Measurements from ENCODE around the gene PRKG1.

The PRKG1 gene

DNA sequence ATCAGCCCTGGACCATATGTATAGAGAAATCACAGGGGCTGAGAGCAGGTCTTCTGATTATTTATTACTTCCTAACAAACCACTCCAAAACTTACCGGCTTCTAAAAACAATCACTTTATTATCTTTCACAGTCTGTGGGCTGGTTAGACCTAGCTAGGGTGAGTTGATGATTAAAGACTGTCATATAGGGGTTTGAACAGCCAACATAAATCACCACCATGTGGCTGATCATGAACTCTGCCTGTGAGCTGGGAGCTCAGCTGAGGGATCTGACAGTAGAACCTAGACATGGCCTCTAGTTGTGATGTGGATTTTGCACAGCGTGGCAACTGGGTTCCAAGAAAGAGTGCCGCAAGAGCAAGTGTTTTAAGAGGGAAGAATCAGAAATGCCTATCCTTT, 319.8 kb downstream of the PRKG1 start:
- 100% methylated on average over 1 of the region's 3 CpGs for WGBS (ENCODE audit: insufficient coverage, insufficient read length)

DNA sequence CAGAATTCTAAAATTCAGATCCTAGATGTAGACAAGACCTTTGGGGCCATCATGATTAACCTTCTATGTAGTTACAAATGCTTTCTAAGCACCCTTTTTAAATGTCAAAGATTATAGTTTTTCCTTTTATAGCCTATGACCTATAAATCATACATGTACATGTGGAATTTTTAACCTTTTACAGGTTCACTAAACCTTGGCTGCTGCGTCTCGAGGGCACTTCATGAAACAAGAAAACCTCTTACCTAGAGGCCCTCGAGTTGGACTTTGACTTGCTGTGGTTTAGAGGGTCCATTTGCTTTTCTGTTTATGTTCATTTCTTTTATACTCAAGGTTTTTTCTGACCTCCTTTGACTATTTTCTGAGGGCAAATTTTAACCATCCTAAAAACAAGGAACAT, 323.0 kb downstream of the PRKG1 start:
- Histone ChIP-seq H3K9me3 (ENCODE audit: control insufficient read depth, insufficient read depth, low read length) (no peaks in the 10 kb centered on the region), H3K4me3 (ENCODE audit: low read length) (no peak overlapping the region), H3K4me1 (ENCODE audit: control insufficient read depth, insufficient read depth, low read length) (no peaks in the 10 kb centered on the region), H3K27ac (ENCODE audit: low read length) (no peak overlapping the region), H3K36me3 (ENCODE audit: control insufficient read depth, insufficient read depth, low read length) (no peaks in the 10 kb centered on the region), H3K27me3 (ENCODE audit: control insufficient read depth, insufficient read depth, low read length) (no peaks in the 10 kb centered on the region)
- no peak for DNase-seq (ENCODE audit: low read depth, low spot score)
- WGBS (ENCODE audit: insufficient coverage, insufficient read length): no CpG with 5 or more reads among the region's 3 CpGs

More for the DNA sequence above, 319.8 kb downstream of the PRKG1 start:
- no peaks in the 10 kb centered on the region for H3K27me3 ChIP-seq (ENCODE audit: control insufficient read depth, insufficient read depth, low read length)
- H3K4me1 ChIP-seq (ENCODE audit: control insufficient read depth, insufficient read depth, low read length): no peaks in the 10 kb centered on the region
- no peaks in the 10 kb centered on the region for H3K9me3 ChIP-seq (ENCODE audit: control insufficient read depth, insufficient read depth, low read length)
- H3K4me3 ChIP-seq (ENCODE audit: low read length): no peak overlapping the region
- no peak overlapping the region for H3K27ac ChIP-seq (ENCODE audit: low read length)
- no peaks in the 10 kb centered on the region for H3K36me3 ChIP-seq (ENCODE audit: control insufficient read depth, insufficient read depth, low read length)
- DNase-seq (ENCODE audit: low read depth, low spot score): no peak

DNA sequence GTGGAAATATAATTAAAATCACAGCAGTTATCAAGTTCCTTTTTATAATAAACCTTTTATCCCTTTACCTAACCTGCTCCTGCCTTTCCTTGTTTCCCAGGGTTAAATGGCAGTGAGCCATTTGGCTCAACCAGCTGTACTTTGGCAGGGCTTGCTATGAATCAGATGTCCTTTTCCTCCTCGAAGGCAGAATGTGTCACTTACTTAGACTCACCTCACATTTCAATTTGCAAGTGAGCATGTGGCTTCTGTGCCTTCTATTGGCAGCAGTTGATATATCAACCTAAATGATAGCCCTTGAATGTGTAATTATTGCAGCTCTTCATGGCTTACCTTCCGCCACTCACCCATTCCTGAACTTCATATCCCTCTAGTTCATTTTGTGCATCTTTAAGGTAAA, 323.4 kb downstream of the PRKG1 start:
- no CpG with 5 or more reads among the region's 2 CpGs for WGBS (ENCODE audit: insufficient coverage, insufficient read length)
- Histone ChIP-seq H3K4me1 (ENCODE audit: control insufficient read depth, insufficient read depth, low read length) (no peaks in the 10 kb centered on the region), H3K4me3 (ENCODE audit: low read length) (no peak overlapping the region), H3K27ac (ENCODE audit: low read length) (no peak overlapping the region), H3K36me3 (ENCODE audit: control insufficient read depth, insufficient read depth, low read length) (no peaks in the 10 kb centered on the region), H3K27me3 (ENCODE audit: control insufficient read depth, insufficient read depth, low read length) (no peaks in the 10 kb centered on the region), H3K9me3 (ENCODE audit: control insufficient read depth, insufficient read depth, low read length) (no peaks in the 10 kb centered on the region)
- DNase-seq (ENCODE audit: low read depth, low spot score): no peak

DNA sequence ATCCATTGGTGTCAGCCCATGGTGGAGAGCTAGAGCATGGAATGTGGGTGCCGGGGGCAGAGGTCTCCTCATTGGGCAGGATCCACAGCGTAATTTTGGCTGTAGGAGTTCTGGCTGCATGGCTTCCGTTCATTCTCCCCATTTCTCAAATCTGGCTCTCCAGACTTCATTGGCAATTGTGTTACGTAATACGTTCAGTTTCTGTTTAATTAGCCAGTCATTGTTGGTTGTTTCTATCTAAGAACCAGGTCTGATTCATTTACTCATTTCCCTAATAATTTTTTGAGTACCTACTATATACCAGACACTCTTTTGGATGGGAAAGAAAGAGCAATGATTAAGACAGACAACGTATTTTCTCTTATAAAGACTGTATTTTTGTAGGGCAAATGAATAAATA, 325.6 kb downstream of the PRKG1 start:
- Histone ChIP-seq H3K4me3 (ENCODE audit: low read length) (no peak overlapping the region), H3K27me3 (ENCODE audit: control insufficient read depth, insufficient read depth, low read length) (no peaks in the 10 kb centered on the region), H3K4me1 (ENCODE audit: control insufficient read depth, insufficient read depth, low read length) (no peaks in the 10 kb centered on the region), H3K36me3 (ENCODE audit: control insufficient read depth, insufficient read depth, low read length) (no peaks in the 10 kb centered on the region), H3K27ac (ENCODE audit: low read length) (no peak overlapping the region), H3K9me3 (ENCODE audit: control insufficient read depth, insufficient read depth, low read length) (no peaks in the 10 kb centered on the region)
- WGBS (ENCODE audit: insufficient coverage, insufficient read length): no CpG with 5 or more reads among the region's 6 CpGs
- DNase-seq (ENCODE audit: low read depth, low spot score): no peak

DNA sequence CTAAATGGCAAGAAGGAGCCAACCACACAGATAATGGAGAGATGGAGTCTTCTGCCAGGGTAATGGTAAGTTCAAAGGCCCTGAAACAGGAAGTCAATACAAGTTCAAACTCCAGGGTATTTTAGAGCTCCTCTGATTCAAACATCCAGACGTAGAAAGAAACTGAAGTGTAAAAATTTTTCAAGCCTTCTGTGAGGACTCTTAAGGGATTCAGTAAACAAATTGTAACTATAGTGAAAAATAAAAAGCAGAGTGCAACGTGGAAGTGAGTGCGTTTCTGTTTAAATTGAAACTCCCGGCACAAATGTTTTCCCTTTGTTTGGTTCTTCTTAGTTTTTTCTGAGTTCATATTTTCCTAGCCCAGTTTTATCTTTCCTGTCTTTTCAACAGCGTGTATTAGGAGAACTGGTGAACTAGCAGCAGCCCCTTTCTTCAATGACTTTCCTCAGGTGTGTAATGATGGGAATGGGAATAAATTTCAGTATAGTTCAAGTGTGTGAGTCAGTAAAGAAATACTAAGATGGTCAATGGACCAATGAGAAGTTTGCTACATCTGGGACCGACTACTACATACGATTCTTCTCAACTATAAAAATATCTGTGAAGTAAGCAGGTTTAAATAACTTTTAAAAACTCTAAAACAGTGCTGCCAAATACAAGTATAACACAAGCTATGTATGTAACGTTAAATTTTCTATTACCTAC, 326.3 kb downstream of the PRKG1 start:
- H3K4me3 ChIP-seq (ENCODE audit: low read length): no peak overlapping the region
- H3K4me1 ChIP-seq (ENCODE audit: control insufficient read depth, insufficient read depth, low read length): no peaks in the 10 kb centered on the region
- no peaks in the 10 kb centered on the region for H3K9me3 ChIP-seq (ENCODE audit: control insufficient read depth, insufficient read depth, low read length)
- H3K36me3 ChIP-seq (ENCODE audit: control insufficient read depth, insufficient read depth, low read length): no peaks in the 10 kb centered on the region
- no peaks in the 10 kb centered on the region for H3K27me3 ChIP-seq (ENCODE audit: control insufficient read depth, insufficient read depth, low read length)
- no peak overlapping the region for H3K27ac ChIP-seq (ENCODE audit: low read length)
- DNase-seq (ENCODE audit: low read depth, low spot score): no peak
- 100% methylated on average over 1 of the region's 8 CpGs for whole genome bisulfite sequencing (ENCODE audit: insufficient coverage, insufficient read length)

DNA sequence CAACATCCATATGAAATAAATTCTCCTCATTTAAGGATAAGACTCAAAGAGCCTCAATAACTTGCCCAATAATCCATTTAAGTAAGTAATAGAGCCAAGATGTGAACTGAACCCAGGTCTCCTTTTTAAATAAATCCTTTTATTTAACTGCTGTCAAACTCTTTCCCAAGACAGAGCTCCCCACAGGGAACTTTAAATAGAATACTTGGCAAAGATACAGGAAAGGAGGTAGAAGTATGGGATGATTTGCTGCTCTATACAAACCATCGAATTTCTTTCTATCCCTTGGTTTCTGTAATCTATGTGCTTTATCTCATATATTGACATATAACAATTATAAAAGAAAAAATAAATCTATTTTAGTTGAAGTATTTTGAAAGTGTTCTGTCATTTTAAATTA, 329.2 kb downstream of the PRKG1 start:
- no peaks in the 10 kb centered on the region for H3K9me3 ChIP-seq (ENCODE audit: control insufficient read depth, insufficient read depth, low read length)
- no CpG with 5 or more reads among the region's 1 CpG for WGBS (ENCODE audit: insufficient coverage, insufficient read length)
- H3K27ac ChIP-seq (ENCODE audit: low read length): no peak overlapping the region
- H3K27me3 ChIP-seq (ENCODE audit: control insufficient read depth, insufficient read depth, low read length): no peaks in the 10 kb centered on the region
- H3K36me3 ChIP-seq (ENCODE audit: control insufficient read depth, insufficient read depth, low read length): no peaks in the 10 kb centered on the region
- H3K4me3 ChIP-seq (ENCODE audit: low read length): no peak overlapping the region
- no peak for DNase-seq (ENCODE audit: low read depth, low spot score)
- H3K4me1 ChIP-seq (ENCODE audit: control insufficient read depth, insufficient read depth, low read length): no peaks in the 10 kb centered on the region

DNA sequence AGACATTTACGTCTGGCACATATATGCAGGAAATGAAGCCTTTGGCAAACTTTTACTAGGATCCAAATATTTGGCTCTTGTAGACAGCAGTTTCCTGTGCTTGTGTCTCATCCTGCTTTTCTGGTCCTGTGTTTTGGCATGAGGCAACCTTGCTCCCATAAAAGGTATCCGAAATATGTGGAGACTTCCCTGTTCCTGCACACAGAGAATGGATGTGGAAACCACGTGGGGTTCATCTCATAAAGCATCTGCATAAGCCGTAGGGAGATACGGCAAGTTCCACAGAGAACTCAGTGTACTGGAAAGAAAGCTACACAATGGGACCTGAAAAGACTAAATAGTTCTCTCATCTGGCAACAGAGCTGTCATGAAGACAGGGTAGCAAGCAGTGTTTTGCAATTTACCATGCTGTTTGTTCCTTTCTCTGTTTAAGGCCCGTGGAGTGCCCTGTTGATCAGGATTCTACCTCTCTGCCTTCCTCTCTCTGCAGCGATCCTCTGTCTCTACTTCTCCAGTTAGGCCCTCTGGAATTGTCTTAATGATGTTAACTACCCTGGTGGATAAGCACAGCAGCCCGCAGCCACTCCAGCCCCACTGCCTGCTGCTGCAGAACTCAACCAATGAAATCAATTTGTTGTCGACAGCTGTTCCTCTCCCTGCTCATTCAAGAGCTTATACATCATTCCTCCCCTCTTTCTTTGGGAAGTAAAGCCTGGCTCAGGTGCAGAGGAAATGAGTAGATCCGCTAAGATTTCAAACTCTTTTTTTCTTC, 331.5 kb downstream of the PRKG1 start:
- H3K27me3 ChIP-seq (ENCODE audit: control insufficient read depth, insufficient read depth, low read length): no peaks in the 10 kb centered on the region
- DNase-seq (ENCODE audit: low read depth, low spot score): no peak
- WGBS (ENCODE audit: insufficient coverage, insufficient read length): no CpG with 5 or more reads among the region's 10 CpGs
- no peaks in the 10 kb centered on the region for H3K9me3 ChIP-seq (ENCODE audit: control insufficient read depth, insufficient read depth, low read length)
- H3K36me3 ChIP-seq (ENCODE audit: control insufficient read depth, insufficient read depth, low read length): no peaks in the 10 kb centered on the region
- no peak overlapping the region for H3K27ac ChIP-seq (ENCODE audit: low read length)
- no peak overlapping the region for H3K4me3 ChIP-seq (ENCODE audit: low read length)
- H3K4me1 ChIP-seq (ENCODE audit: control insufficient read depth, insufficient read depth, low read length): no peaks in the 10 kb centered on the region

DNA sequence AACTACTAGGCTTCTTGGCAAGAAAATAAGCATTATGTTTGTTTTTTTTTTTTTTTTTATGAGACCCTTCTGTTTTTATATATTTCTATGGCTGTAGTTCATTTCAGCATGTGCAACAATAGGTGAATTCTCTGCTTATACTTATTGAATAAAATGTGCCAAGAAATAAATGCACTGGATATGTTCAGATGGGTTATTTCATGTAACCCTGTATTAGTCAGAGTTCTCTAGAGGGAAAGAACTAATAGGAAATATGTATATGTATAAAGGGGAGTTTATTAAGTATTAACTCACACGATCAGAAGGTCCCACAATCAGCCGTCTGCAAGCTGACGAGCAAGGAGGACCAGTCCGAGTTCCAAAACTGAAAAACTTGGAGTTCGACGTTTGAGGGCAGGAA, 332.3 kb downstream of the PRKG1 start:
- no peak for DNase-seq (ENCODE audit: low read depth, low spot score)
- Histone ChIP-seq H3K27me3 (ENCODE audit: control insufficient read depth, insufficient read depth, low read length) (no peaks in the 10 kb centered on the region), H3K9me3 (ENCODE audit: control insufficient read depth, insufficient read depth, low read length) (no peaks in the 10 kb centered on the region), H3K36me3 (ENCODE audit: control insufficient read depth, insufficient read depth, low read length) (no peaks in the 10 kb centered on the region), H3K4me3 (ENCODE audit: low read length) (no peak overlapping the region), H3K27ac (ENCODE audit: low read length) (no peak overlapping the region), H3K4me1 (ENCODE audit: control insufficient read depth, insufficient read depth, low read length) (no peaks in the 10 kb centered on the region)
- WGBS (ENCODE audit: insufficient coverage, insufficient read length): no CpG with 5 or more reads among the region's 6 CpGs

DNA sequence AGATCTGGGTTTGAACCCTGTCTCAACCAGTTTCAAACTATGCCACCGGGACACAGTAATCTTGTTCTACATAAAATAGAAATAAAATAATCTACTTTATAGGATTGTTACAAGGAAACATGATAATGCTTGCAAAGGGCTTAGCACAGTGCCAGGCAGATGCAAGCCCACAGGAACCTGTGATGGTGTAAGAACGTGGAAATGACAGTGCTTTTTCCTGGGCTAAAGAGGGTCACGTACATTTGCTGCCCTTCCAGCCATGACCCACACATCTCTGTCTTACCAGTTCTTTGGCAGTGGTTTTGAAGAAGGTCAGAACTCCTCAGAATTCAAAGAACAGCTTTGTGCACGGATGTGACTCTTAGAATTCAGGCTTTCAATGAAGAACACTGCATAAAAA, 342.2 kb downstream of the PRKG1 start:
- Histone ChIP-seq H3K9me3 (ENCODE audit: control insufficient read depth, insufficient read depth, low read length) (no peaks in the 10 kb centered on the region), H3K4me1 (ENCODE audit: control insufficient read depth, insufficient read depth, low read length) (no peaks in the 10 kb centered on the region), H3K27me3 (ENCODE audit: control insufficient read depth, insufficient read depth, low read length) (no peaks in the 10 kb centered on the region), H3K36me3 (ENCODE audit: control insufficient read depth, insufficient read depth, low read length) (no peaks in the 10 kb centered on the region), H3K27ac (ENCODE audit: low read length) (no peak overlapping the region), H3K4me3 (ENCODE audit: low read length) (no peak overlapping the region)
- no peak for DNase-seq (ENCODE audit: low read depth, low spot score)
- no CpG with 5 or more reads among the region's 4 CpGs for WGBS (ENCODE audit: insufficient coverage, insufficient read length)

DNA sequence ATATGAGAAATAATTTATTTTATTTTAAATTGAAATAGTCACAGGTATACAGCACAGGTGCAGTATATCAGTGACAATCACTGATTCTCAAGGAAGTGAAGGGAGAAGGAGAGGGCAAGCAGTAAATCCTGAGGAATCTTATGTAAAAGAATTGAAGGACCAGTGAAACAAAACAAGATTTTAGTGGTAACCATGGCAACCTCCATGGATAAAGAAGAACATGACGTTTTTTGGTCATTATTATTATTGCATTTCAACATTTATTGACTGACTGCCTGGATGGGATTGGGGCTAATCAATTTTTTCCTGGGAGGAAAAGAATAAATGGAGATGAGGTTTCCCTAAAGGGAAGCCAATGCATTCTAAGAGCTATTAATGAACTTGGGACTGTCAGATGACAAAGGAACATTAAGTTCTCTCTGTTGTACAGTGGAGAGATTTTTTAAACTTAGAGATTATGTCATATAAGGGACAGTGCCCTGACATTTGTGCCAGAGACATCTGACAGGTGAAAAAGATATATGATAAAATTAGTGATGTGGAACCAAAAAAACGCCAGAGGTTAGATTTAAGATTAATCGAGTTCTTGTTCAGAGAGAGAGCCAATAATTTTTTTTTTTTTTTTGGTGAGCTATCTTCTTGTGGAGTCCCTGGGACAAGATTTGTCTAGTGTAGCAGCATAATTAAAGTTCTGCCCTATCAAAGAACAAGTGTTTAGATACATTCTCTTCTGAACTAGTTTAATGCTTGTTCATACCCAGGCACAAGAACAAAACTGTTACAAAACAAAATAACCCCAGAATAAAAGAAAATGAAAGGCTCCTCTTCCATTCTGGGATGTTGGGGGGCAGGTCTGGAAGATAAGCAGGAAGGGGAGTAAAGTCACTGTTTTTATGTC, 345.2 kb downstream of the PRKG1 start:
- DNase-seq (ENCODE audit: low read depth, low spot score): no peak
- no CpG with 5 or more reads among the region's 3 CpGs for WGBS (ENCODE audit: insufficient coverage, insufficient read length)
- H3K36me3 ChIP-seq (ENCODE audit: control insufficient read depth, insufficient read depth, low read length): no peaks in the 10 kb centered on the region
- no peak overlapping the region for H3K4me3 ChIP-seq (ENCODE audit: low read length)
- H3K27me3 ChIP-seq (ENCODE audit: control insufficient read depth, insufficient read depth, low read length): no peaks in the 10 kb centered on the region
- no peak overlapping the region for H3K27ac ChIP-seq (ENCODE audit: low read length)
- no peaks in the 10 kb centered on the region for H3K9me3 ChIP-seq (ENCODE audit: control insufficient read depth, insufficient read depth, low read length)
- no peaks in the 10 kb centered on the region for H3K4me1 ChIP-seq (ENCODE audit: control insufficient read depth, insufficient read depth, low read length)
